ENCODE results near the gene YIPF1. TPM values are rescaled to one million over a fixed set of nuclear protein-coding genes. Genes with fewer than 3 reads are reported as not detected.
"Not testable (repeated sequence)": the region's sequence is repeated elsewhere in the genome, so short reads cannot be mapped to it uniquely, and the experiment has no call there.

YIPF1 gene
- total RNA-seq, 2 donors from 2014 or later: 13.8 to 15.1 TPM

DNA sequence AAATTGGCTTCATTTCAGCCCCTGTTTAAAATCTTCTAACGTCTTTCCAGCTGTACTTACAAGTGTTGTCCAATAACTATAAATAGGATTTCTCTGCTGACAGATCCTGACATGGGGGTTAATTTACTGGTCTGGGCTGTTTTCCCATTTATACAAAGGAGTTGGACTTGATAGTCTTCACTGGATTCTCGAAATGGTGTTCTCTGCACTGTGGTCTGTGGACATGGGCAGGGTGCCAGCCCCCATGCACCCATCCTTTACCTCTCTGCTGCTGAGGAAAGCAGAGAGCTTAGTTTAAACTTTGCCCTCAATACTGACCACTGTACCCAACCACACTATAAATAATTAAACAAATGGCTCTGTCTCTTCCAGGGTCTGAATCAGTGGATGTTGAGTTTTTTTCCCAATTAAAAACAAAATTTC is 9.6 kb upstream of the YIPF1 start:
- no peak for DNase-seq (ENCODE audit: low spot score)
- intact Hi-C loops (cut with DNase I): no loop called here

DNA sequence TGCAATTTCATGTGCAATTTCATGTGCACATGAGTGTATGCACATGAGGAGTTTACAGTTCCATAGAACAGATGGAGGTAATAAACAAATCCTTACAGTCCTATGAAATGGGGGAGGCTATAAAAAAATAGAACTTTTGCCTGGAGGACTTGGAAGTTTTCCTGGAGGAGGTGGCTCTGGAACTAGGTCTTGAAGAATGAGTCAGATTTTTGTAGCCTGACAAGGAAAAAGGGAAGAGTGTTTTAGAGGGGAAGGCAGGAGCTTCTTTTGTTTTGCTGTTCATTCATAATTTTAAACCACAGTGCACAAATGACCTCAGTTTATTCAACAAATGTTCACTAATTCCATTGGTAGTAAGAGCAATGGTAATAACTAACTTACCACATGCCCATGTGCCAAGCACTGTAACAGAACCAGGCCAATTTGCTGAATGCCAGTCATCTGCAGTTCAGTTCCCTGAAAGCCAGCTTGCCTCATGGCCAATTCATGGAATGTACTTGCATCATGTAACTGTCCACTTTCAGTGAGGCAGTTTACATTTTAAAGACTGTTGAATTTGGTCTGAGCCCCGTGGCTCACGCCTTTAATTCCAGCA is 7.1 kb upstream of the YIPF1 start:
- no peak for DNase-seq (ENCODE audit: low spot score)
- intact Hi-C loops (cut with DNase I): no loop called here

DNA sequence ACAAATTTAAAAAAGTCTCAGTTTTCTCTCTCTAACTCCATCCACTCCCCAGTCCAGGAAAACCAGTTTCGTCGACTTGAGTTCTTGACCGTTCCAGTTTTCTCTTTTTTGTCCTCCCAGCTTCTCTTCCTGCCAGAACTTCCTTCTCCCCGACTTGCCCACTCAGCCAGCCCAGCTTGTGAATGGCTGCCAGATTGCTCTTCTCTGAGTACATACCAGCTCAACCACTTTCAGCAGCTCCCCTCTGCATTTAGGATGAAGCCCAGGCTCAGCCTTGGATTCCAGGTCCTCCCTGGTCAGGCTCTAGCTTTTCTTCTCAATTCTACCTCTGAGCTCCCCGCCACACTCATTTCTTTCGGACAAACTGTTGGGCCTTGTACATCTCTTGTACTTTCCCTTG is 5.8 kb upstream of the YIPF1 start:
- DNase-seq (ENCODE audit: low spot score): no peak
- intact Hi-C loops (cut with DNase I): no loop called here

DNA sequence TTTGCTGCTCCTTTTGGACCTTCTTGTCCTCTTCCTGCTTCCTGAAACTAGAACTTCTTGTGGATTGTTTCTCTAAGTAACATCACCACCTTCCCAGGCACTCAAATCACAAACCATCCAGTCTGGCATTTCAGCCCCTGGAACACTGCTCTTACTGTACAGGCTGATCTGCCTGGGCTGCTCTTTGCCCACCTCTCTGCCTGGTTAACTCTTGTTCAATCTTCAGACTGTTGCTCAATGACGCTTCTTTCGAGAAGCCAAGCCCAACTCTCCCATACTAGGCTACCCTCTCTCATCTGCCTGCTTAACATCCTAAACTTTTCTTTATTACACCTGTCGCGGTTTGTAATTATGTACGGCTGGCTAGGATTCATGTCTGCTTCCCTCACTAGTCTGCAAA is 5.0 kb upstream of the YIPF1 start:
- no peak for DNase-seq (ENCODE audit: low spot score)
- intact Hi-C loops (cut with DNase I): no loop called here

DNA sequence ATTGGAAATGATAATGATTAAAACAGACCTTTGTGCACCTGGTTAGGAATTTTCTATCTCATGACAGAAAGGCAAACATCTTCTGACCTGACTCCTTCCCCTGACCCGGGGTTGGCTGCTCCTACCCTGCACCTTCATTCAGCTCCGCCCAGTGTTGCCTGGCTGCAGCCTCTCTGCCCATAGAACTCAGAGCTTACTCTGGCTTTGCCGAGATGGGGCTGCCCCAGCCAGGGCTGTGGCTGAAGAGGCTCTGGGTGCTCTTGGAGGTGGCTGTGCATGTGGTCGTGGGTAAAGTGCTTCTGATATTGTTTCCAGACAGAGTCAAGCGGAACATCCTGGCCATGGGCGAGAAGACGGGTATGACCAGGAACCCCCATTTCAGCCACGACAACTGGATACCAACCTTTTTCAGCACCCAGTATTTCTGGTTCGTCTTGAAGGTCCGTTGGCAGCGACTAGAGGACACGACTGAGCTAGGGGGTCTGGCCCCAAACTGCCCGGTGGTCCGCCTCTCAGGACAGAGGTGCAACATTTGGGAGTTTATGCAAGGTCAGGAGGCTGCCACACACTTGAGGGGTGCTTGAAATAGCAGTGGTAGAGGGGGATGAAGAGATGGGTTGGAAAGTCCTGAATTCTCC is 4.5 kb upstream of the YIPF1 start, which contains the start of gene DIO1:
TSS of gene DIO1 (plus strand) at position 189 of the 638 bp plus-strand sequence. CDS start at position 213, 24 bp downstream.
- DNase-seq (ENCODE audit: low spot score): no peak
- intact Hi-C loops (cut with DNase I): no loop called here

DNA sequence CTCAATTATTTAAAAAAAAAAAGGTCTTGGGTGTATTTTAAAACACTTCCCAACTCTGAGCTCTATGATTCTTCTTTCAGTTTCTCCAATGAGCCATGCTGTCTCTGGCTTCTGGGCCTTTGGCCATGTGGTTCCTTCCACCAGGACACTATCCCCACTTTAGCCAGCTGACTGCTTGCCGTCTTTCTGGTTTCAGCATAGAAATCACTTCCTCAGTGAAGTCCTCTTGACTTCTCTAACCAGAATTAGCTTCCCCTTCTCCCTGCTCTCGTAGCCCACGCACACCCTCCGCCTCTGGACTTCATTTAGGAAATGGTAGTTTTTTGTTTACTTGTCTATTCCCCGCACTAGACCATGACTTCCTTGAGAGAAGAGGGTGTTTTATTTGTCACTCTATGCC is 3.3 kb upstream of the YIPF1 start:
- no peak for DNase-seq (ENCODE audit: low spot score)
- intact Hi-C loops (cut with DNase I): no loop called here

DNA sequence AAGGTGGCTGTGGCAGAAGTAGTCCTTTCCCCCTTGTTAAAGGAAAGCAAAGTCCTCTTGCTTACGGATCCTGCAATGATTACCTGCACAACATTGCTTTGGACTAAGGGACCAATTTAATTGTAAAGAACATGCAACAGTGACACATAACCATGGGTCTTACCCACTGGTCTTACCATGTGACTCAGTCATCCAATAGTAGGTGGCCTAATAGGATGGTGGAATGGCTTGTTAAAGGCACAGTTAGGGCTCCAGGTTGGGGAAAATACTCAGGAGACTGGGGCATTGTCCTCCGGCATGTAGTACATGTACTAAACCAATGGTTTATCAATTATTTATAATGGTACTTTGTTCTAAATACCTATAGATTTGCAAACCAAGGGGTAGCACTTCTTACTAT is 2.1 kb upstream of the YIPF1 start:
- no peak for DNase-seq (ENCODE audit: low spot score)
- intact Hi-C loops (cut with DNase I): no loop called here

DNA sequence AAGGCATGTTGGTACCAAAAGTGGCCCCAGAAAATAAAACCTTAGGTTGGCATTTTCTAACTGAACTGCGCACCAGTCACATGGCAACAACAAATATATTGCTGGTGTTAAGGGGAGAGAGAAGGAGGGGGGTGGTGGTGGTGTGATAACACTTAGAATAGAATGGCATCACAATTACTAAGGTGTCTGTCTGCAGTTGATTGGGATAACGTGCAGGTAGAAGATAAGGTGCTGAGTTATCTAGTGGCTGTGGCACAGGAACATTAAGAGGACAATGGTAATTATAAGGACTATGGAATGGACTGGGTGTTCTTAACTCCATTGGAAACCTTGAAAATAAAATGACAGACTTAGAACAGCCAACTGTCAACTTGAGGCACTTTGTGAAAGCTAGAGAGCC is 1.4 kb upstream of the YIPF1 start:
- intact Hi-C loops (cut with DNase I): no loop called here
- DNase-seq (ENCODE audit: low spot score): no peak

DNA sequence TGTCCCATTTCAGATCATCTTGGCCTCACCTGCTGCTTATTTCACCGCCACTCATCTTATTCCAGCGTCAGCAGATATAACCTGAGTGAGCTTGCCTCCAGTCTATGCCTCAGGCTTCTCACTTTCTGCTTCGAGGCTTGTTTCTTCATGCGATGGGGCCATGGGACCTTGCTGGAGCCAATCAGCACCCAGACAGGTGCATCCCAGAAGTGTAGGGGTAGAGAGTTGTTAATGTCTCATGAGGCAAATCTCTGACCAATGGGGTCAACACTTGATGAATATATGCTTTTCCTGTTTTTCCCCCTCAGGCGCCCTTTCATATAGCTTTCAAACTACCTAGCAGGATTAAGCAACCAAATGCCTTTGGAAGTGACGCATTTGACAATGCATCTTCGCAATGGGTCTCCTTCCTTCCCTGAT is 935 bp upstream of the YIPF1 start:
- intact Hi-C loops (cut with DNase I): no loop called here
- no peak for DNase-seq (ENCODE audit: low spot score)

DNA sequence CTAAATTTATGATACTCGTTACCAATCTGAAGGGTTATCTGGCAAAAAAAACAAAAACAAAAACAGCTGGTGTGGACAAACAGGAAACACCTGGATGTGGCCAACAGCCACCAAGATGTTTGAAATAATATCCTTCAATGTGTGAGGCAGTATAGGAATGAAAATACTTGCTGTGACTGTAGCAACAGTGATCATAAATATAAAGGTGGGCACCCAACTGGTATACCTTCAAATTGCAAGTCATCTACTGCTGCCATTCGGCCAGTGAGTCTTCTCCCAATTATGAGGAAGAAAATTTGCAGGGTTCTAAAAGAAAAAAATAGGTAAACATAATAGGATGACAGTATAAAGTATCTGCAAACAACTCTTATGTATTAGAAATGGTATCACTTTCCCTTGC is 916 bp downstream of the YIPF1 start:
- no peak for DNase-seq (ENCODE audit: low spot score)
- intact Hi-C loops (cut with DNase I): loop anchor here in 1 of 2 donors (5.0 kb wide), 1 partner anchor 59 kb away; the partner anchor contains the start of genes IFT25 and LRRC42

DNA sequence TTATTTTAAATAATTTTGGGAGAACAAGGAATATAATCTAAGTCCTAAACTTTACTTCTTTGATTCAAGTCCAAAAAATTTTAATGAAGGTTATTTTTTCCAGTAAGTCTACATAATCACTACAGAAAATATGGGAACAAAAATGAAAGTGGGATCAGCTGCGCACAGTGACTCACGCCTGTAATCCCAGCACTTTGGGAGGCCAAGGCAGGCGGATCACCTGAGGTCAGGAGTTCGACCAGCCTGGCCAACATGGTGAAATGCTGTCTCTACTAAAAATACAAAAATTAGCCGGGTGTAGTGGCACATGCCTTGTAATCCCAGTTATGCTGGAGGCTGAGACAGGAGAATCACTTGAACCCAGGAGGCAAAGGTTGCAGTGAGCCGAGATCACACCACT is 6.0 kb downstream of the YIPF1 start:
- DNase-seq (ENCODE audit: low spot score); intact Hi-C loops (cut with DNase I): not testable (repeated sequence)

DNA sequence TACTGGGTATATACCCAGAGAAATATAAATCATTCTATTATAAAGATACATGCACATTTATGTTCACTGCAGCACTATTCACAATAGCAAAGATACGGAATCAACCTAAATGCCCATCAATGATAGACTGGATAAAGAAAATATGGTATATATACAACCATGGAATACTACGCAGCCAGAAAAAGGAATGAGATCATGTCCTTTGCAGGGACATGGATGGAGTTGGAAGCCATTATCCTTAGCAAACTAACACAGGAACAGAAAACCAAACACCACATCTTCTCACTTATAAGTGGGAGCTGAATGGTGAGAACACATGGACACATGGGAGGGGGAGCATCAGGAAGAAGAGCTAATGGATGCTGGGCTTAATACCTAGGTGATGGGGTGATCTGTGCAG is 7.7 kb downstream of the YIPF1 start:
- intact Hi-C loops (cut with DNase I): not testable (repeated sequence)

DNA sequence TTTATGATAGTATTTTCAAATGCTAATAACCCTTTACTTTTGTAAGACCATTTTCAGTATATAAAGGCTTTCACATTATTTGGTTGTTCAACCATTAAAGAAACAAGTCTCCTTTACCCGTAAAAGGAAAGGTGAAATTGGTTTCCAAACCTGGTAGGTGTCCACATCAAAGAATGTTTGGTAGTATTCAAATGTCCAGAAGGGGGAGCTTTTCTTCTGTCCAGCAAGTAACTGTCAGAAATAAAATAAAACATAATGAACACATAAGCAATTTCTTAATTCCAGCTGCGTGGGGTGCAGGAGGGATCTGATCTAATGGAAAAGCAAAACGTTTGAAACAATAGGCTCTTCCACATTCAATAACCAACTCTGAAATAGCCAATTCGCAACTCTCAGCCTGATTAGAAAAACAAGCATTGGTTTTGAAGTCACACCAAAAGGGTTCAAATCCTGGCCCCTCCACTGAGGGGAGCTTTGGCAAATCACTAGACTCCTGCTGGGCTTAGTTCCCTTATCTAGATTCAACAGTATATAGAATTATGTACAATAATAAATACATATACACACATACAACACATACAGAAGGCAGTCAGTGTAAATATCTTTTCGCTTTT is 11.0 kb downstream of the YIPF1 start:
- no peak for DNase-seq (ENCODE audit: low spot score)
- intact Hi-C loops (cut with DNase I): loop anchor here in 1 of 2 donors (5.0 kb wide), 1 partner anchor 69 kb away; the partner anchor contains the start of genes IFT25 and LRRC42

More for the DNA sequence above, 7.7 kb downstream of the YIPF1 start:
- DNase-seq (ENCODE audit: low spot score): not testable (repeated sequence)

DNA sequence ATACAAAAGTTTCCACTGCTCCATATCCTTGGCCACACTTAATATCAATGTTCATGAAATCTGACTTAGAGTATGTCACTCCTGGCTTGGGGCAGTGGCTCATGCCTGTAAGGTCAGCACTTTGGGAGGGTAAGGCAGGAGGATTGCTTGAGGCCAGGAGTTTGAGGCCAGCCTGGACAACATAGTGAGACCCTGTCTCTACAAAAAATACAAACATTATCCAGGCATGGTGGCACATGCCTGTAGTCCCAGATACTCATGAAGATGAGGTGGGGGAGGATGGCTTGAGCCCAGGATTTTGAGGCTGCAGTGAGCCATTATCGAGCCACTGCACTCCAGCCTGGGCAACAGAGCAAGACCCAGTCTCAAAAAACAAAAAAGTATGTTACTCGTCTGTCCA is 14.4 kb downstream of the YIPF1 start:
- DNase-seq (ENCODE audit: low spot score): not testable (repeated sequence)
- intact Hi-C loops (cut with DNase I): loop anchor here in 1 of 2 donors (5.0 kb wide), 1 partner anchor 72 kb away; the partner anchor contains the start of genes IFT25 and LRRC42

DNA sequence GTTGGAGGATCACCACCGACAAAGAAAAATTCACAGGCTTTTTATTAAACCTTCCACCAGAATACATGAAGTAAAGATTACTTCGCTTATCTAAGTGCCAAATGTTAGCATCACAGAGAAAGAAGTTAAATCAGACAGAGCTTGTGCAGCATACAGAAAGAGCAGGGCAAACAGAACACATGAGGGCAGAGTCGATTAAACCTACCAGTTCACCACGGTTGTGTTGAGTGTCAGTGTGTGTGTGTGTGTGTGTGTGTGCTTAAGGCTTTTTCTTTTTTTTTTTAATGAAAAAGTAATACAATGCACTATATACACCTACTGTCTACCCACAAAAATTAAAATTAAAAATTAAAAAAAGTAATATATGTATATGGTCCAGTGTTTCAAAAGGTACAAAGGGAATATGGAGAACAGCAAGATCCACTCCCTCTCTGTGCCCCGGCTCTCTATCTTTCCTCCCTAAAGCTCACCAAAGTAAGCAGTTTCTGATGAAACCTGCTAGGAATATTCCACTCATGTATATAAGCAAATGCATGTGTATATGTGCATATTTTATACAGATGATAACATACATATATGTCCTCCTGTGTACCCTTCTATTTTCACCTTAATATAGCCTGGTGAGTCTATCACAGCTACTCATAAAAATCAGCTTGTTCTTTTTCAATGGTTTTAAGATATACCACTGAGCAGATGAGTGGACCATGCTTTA is 17.7 kb downstream of the YIPF1 start:
- intact Hi-C loops (cut with DNase I): no loop called here
- DNase-seq (ENCODE audit: low spot score): no peak

DNA sequence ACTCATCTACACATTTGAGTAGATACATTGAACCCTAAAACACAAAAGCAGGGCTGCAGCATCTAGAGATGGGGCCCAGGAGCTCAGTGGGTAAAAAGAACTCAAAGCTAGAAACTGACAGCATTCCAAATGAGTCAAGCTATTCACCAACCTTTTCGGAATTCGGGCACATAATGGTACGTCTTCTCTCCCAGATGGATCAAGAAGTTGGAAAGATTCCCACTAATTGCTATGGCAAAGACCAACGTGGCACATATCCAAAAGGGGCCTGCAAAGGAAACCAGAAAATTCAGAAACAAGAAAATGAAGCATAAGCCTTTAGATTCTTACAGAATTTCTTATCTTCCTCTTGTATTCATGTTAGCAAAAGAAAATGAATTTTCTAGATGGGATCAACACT is 18.4 kb downstream of the YIPF1 start:
- no peak for DNase-seq (ENCODE audit: low spot score)
- intact Hi-C loops (cut with DNase I): no loop called here

DNA sequence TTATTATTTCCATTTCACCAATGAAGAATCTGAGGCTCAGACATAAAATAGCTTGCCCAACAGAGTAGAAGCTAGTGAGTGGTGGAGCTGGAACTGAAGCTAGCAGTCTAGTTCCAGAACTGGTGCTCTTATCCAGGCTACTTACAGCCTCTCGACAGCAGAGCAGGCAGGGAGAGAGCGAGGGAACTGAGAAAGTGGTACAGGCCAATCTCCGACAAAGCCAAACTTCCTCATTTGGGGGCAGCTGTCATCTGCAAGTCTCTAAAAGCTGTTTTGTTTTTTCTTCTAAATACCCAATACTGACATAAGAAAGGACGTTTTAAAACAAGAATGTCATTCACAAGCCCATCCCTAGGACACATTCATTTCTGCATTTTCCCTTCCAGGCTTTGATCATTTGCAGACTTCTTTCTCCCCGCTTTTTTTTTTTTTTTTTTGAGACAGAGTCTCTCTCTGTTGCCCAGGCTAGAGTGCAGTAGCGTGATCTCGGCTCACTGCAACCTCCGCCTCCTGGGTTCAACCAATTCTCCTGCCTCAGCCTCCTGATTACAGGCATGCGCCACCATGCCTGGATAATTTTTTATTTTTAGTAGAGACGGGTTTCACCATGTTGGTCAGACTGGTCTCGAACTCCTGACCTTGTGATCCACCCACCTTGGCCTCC is 20.0 kb downstream of the YIPF1 start:
- intact Hi-C loops (cut with DNase I): no loop called here
- no peak for DNase-seq (ENCODE audit: low spot score)

DNA sequence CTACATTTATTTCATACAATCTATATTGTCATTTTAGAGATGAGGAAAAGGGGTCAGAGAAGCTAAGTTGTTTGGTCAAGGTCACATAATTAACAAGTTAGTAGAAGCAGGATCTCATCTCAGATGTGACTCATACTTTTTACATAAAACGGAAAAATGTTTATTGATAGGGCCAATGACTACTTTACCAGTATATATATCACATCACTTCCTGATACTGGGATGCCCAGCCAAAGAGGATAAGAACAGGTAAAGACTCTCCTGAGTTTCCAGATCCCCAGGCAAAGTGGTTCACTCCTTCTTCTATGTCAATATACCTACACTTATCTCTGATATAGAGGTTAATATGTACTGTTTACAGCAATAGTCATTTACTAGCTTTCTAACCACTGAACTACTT is 21.0 kb downstream of the YIPF1 start:
- DNase-seq (ENCODE audit: low spot score): no peak
- intact Hi-C loops (cut with DNase I): no loop called here

DNA sequence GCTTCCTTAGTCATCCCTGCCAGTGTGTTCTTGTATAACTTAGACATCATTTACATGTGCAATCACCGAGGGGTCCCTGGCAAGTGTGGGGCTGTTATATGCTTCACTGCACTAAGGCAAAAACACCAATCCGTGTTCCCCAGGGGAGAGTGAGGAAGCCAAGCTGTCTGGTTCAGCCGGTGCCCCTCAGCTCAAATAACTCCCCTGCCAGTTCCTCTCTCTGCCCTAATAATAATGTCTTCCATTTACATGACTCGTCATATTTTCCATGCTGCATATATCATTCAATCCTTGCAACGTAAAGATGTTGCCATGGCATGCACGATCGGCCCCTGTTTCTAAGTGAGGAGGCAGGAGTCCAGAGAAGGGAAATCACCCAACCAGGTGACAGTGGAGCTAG is 27.1 kb downstream of the YIPF1 start:
- no peak for DNase-seq (ENCODE audit: low spot score)
- intact Hi-C loops (cut with DNase I): no loop called here

All from posterior vena cava (tissue), 2 donors.